Daoy (cell line): Measurements from ENCODE around the gene CRISP1. TPM values are rescaled to one million over a fixed set of nuclear protein-coding genes. Genes with fewer than 3 reads are reported as not detected.
A peak's percentile ranks its signal among the peaks of the same experiment; 100 is the strongest.
"Not testable (repeated sequence)": the region's sequence is repeated elsewhere in the genome, so short reads cannot be mapped to it uniquely, and the experiment has no call there.

ENCODE experiments used
- DNase-seq: peaks from one replicate; pipeline ENCODE4 v3.0.0-alpha.2; 2015; ENCODE audit warnings: low read depth
- total RNA-seq: library from RNA; depleted of rRNA; stranded (reverse); fragments of >200 nt; shearing (Covaris generic); gene quantifications from 2 replicates; pipeline ENCODE4 v1.2.3, GENCODE V29; 2014; rRNA removed

The CRISP1 gene
- total RNA-seq, result not detected in 2 replicates

GRCh38 chr6:49866485-49866943, at the start of gene CRISP1:
TSS of gene CRISP1 (minus strand) at chr6:49866535. CDS start at chr6:49857400, 9,135 bp downstream.
- DNase-seq, result no peak

GRCh38 chr6:49915035-49915434, 48.7 kb upstream of the CRISP1 start:
- no peak for DNase-seq

- no peak for DNase-seq
These were observed 47.5 kb upstream of the CRISP1 start for GRCh38 chr6:49913636-49914375.

GRCh38 chr6:49912196-49912595, 45.9 kb upstream of the CRISP1 start:
- DNase-seq, result no peak

GRCh38 chr6:49911252-49911651, 44.9 kb upstream of the CRISP1 start:
- no peak for DNase-seq

GRCh38 chr6:49909563-49909962, 43.2 kb upstream of the CRISP1 start:
- no peak for DNase-seq

- no peak for DNase-seq
These were observed 40.2 kb upstream of the CRISP1 start for GRCh38 chr6:49906526-49906925.

GRCh38 chr6:49905296-49905695, 39.0 kb upstream of the CRISP1 start:
- DNase-seq, result no peak

GRCh38 chr6:49902856-49903255, 36.5 kb upstream of the CRISP1 start:
- no peak for DNase-seq

GRCh38 chr6:49898904-49899566, 32.7 kb upstream of the CRISP1 start:
- no peak for DNase-seq

- DNase-seq, result not testable (repeated sequence)
These were observed 29.2 kb upstream of the CRISP1 start for GRCh38 chr6:49895553-49895952.

GRCh38 chr6:49892280-49892679, 25.9 kb upstream of the CRISP1 start:
- no peak for DNase-seq

- DNase-seq, result no peak
These were observed 24.7 kb upstream of the CRISP1 start for GRCh38 chr6:49890988-49891387.

GRCh38 chr6:49888742-49889431, 22.6 kb upstream of the CRISP1 start:
- no peak for DNase-seq

- DNase-seq, result no peak
These were observed 2.7 kb upstream of the CRISP1 start for GRCh38 chr6:49868951-49869529.

- no peak for DNase-seq
These were observed 10.1 kb downstream of the CRISP1 start for GRCh38 chr6:49856282-49856681.

- DNase-seq, result no peak
These were observed 11.1 kb downstream of the CRISP1 start for GRCh38 chr6:49855221-49855620.

- no peak for DNase-seq
These were observed 13.4 kb downstream of the CRISP1 start for GRCh38 chr6:49852975-49853374.

- DNase-seq, result peak; percentile 21
These were observed 17.0 kb downstream of the CRISP1 start for GRCh38 chr6:49849213-49849907.

- DNase-seq, result no peak
These were observed 18.7 kb downstream of the CRISP1 start for GRCh38 chr6:49847673-49848072.

GRCh38 chr6:49847014-49847413, 19.3 kb downstream of the CRISP1 start:
- no peak for DNase-seq

- no peak for DNase-seq
These were observed 24.9 kb downstream of the CRISP1 start for GRCh38 chr6:49841424-49841823.
